ENCODE results near the gene BOD1. TPM values are rescaled to one million over a fixed set of nuclear protein-coding genes. Genes with fewer than 3 reads are reported as not detected.
A peak's percentile ranks its signal among the peaks of the same experiment; 100 is the strongest.

Gene BOD1
- total RNA-seq, 1 donor from 2014 or later = 144 TPM

- Histone ChIP-seq H3F3A (ENCODE audit: low read depth) (no peaks in the 10 kb centered on the region), H3K9me3 (ENCODE audit: low read depth) (peaks cover 5% of the 10 kb centered on the region), H3K4me2 (no peak overlapping the region), H3K36me3 (no peaks in the 10 kb centered on the region), H3K9ac (no peak overlapping the region), H3K27ac (no peak overlapping the region), H3K4me1 (no peaks in the 10 kb centered on the region), H3K27me3 (no peaks in the 10 kb centered on the region), H3K79me2 (ENCODE audit: low read depth) (no peaks in the 10 kb centered on the region), H4K20me1 (ENCODE audit: low read depth) (no peaks in the 10 kb centered on the region), H3K4me3 (no peak overlapping the region), H2AFZ (replicated peaks) (no peak overlapping the region)
- peaks cover 6% of the 10 kb centered on the region for H3K27me3 Mint-ChIP-seq (ENCODE audit: insufficient read depth, low read depth)
- no peak overlapping the region for H3K27ac Mint-ChIP-seq
- peaks cover 5% of the 10 kb centered on the region for H3K36me3 Mint-ChIP-seq
- peaks cover 39% of the 10 kb centered on the region for H3K9me3 Mint-ChIP-seq
- DNase-seq (ENCODE audit: low spot score) = no peak
- H3K4me1 Mint-ChIP-seq = no peaks in the 10 kb centered on the region
- no peak overlapping the region for H3K4me3 Mint-ChIP-seq
- TF ChIP-seq EZH2 (IDR thresholded peaks at IDR 0.05) = no peak
- no peak for TF ChIP-seq CTCF (IDR thresholded peaks at IDR 0.05)
- TF ChIP-seq EZH2phosphoT487 (IDR thresholded peaks at IDR 0.05) = no peak
Observed at GRCh38 chr5:173594061-173594460, 22.4 kb downstream of the BOD1 start.

GRCh38 chr5:173592050-173592669, 24.3 kb downstream of the BOD1 start:
- H3F3A ChIP-seq (ENCODE audit: low read depth) = no peaks in the 10 kb centered on the region
- Mint-ChIP-seq H3K27ac (no peak overlapping the region), H3K4me1 (no peaks in the 10 kb centered on the region), H3K4me3 (no peak overlapping the region), H3K36me3 (peaks cover 2% of the 10 kb centered on the region), H3K27me3 (ENCODE audit: insufficient read depth, low read depth) (peaks cover 6% of the 10 kb centered on the region), H3K9me3 (peaks cover 49% of the 10 kb centered on the region)
- no peaks in the 10 kb centered on the region for H3K27me3 ChIP-seq
- H3K27ac ChIP-seq = no peak overlapping the region
- peaks cover 9% of the 10 kb centered on the region for H3K9me3 ChIP-seq (ENCODE audit: low read depth)
- H3K4me2 ChIP-seq = no peak overlapping the region
- no peak for DNase-seq (ENCODE audit: low spot score)
- H3K4me3 ChIP-seq = no peak overlapping the region
- TF ChIP-seq CTCF (IDR thresholded peaks at IDR 0.05) (peak; percentile 73), EZH2phosphoT487 (IDR thresholded peaks at IDR 0.05) (no peak)
- H3K4me1 ChIP-seq = no peaks in the 10 kb centered on the region
- H3K9ac ChIP-seq = no peak overlapping the region
- H2AFZ ChIP-seq (replicated peaks) = no peak overlapping the region
- H3K36me3 ChIP-seq = no peaks in the 10 kb centered on the region
- H4K20me1 ChIP-seq (ENCODE audit: low read depth) = no peaks in the 10 kb centered on the region
- H3K79me2 ChIP-seq (ENCODE audit: low read depth) = no peaks in the 10 kb centered on the region

DNA sequence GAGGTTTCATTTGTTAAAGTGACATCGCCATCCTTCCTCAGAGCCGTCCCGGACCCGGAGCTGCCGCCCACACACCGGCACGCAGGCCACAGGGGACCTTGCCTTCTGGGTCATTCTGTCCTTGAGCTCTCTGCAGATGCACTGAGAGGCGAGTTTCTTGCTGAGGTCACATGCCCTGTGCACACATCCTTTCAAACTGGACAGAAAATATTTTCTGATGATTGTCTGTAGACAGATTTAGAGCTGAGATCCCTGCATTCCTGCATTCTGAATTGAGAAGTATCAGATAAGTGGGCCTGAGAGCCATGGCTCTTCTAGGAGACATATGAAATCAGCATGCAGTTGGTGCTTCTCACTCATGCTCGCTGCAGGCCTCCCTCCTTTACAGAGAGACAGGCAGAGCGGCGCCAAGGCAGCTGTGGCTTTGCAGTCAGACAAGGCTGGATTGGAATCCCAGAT, 25.4 kb downstream of the BOD1 start:
- Histone ChIP-seq H3F3A (ENCODE audit: low read depth) (no peaks in the 10 kb centered on the region), H4K20me1 (ENCODE audit: low read depth) (no peaks in the 10 kb centered on the region), H3K4me2 (no peak overlapping the region), H3K4me3 (no peak overlapping the region), H2AFZ (replicated peaks) (no peak overlapping the region), H3K4me1 (no peaks in the 10 kb centered on the region), H3K9ac (no peak overlapping the region), H3K9me3 (ENCODE audit: low read depth) (peaks cover 9% of the 10 kb centered on the region), H3K79me2 (ENCODE audit: low read depth) (no peaks in the 10 kb centered on the region), H3K27ac (no peak overlapping the region), H3K36me3 (no peaks in the 10 kb centered on the region), H3K27me3 (no peaks in the 10 kb centered on the region)
- H3K4me3 Mint-ChIP-seq = no peak overlapping the region
- H3K27me3 Mint-ChIP-seq (ENCODE audit: insufficient read depth, low read depth) = peaks cover 6% of the 10 kb centered on the region
- no peak for DNase-seq (ENCODE audit: low spot score)
- peaks cover 59% of the 10 kb centered on the region for H3K9me3 Mint-ChIP-seq
- H3K4me1 Mint-ChIP-seq = no peaks in the 10 kb centered on the region
- H3K27ac Mint-ChIP-seq = no peak overlapping the region
- no peak for TF ChIP-seq EZH2phosphoT487 (IDR thresholded peaks at IDR 0.05)
- TF ChIP-seq CTCF (IDR thresholded peaks at IDR 0.05) = no peak
- no peak for TF ChIP-seq EZH2 (IDR thresholded peaks at IDR 0.05)
- H3K36me3 Mint-ChIP-seq = peaks cover 4% of the 10 kb centered on the region

Data from neural progenitor cell (in vitro differentiated cells).